CD4-positive, alpha-beta T cell treated with Interleukin-1 beta for 1 hour (primary cell): ENCODE data around the gene ANGPT4.
"Not testable (repeated sequence)": the region's sequence is repeated elsewhere in the genome, so short reads cannot be mapped to it uniquely, and the experiment has no call there.

Source experiments
- DNase-seq, 2 donors: peaks; one replicate each; pipeline ENCODE4 v3.0.0-alpha.2; 2020 to 2022

ANGPT4 gene

GRCh38 chr20:871436-871835 is 44.7 kb downstream of the ANGPT4 start:
- DNase-seq, result no peak

- DNase-seq, result no peak
Measured at GRCh38 chr20:870758-871157, 45.4 kb downstream of the ANGPT4 start.

GRCh38 chr20:869606-870005 is 46.5 kb downstream of the ANGPT4 start:
- DNase-seq, result no peak

GRCh38 chr20:868279-868678 is 47.9 kb downstream of the ANGPT4 start:
- no peak for DNase-seq

GRCh38 chr20:865440-865839 is 50.7 kb downstream of the ANGPT4 start:
- no peak for DNase-seq

- no peak for DNase-seq
Measured at GRCh38 chr20:860891-861290, 55.2 kb downstream of the ANGPT4 start.

GRCh38 chr20:859751-860231 is 56.3 kb downstream of the ANGPT4 start:
- no peak for DNase-seq

GRCh38 chr20:858011-858410 is 58.1 kb downstream of the ANGPT4 start:
- no peak for DNase-seq

- peak; percentile 14 to 42 for DNase-seq
Measured at GRCh38 chr20:856361-856775, 59.8 kb downstream of the ANGPT4 start.

- no peak for DNase-seq
Measured at GRCh38 chr20:855466-856360, 60.4 kb downstream of the ANGPT4 start.

GRCh38 chr20:854601-855000 is 61.5 kb downstream of the ANGPT4 start:
- DNase-seq, result no peak

- DNase-seq, result no peak
Measured at GRCh38 chr20:853406-853996, 62.6 kb downstream of the ANGPT4 start.

- not testable (repeated sequence) for DNase-seq
Measured at GRCh38 chr20:848731-849130, 67.4 kb downstream of the ANGPT4 start.

GRCh38 chr20:848193-848592 is 67.9 kb downstream of the ANGPT4 start:
- DNase-seq, result no peak

- DNase-seq, result peak; percentile 64 to 65
Measured at GRCh38 chr20:846894-847278, 69.2 kb downstream of the ANGPT4 start.

- no peak for DNase-seq
Measured at GRCh38 chr20:845941-846893, 69.9 kb downstream of the ANGPT4 start.

- no peak for DNase-seq
Measured at GRCh38 chr20:845226-845868, 70.8 kb downstream of the ANGPT4 start.

GRCh38 chr20:844473-845225 is 71.5 kb downstream of the ANGPT4 start:
- peak; percentile 94 for DNase-seq

- DNase-seq, result no peak
Measured at GRCh38 chr20:843912-844311, 72.2 kb downstream of the ANGPT4 start.

GRCh38 chr20:842547-842940 is 73.6 kb downstream of the ANGPT4 start:
- no peak for DNase-seq
